H1 (cell line): Measurements from ENCODE around the gene CCDC80. TPM values are rescaled to one million over a fixed set of nuclear protein-coding genes. Genes with fewer than 3 reads are reported as not detected.

ENCODE experiments used
- RAD21 ChIP-seq, 2 experiments: IDR thresholded peaks in 1 of 2; conservative IDR thresholded peaks in 1 of 2; 2 replicates each; pipeline ENCODE4 v1.6.1; 2011; ENCODE audit warnings: low read depth in 2 of 2, low read length in 2 of 2, improper control_type of control experiment in 1 of 2, inconsistent platforms in 1 of 2, mild to moderate bottlenecking in 1 of 2, moderate library complexity in 1 of 2
- polyA plus RNA-seq, 7 experiments: library from polyadenylated mRNA; depleted of rRNA in 3 of 7; stranded (reverse) in 5 of 7; unstranded in 2 of 7; fragments of >200 nt in 5 of 7; fragments of 200-250 nt in 2 of 7; gene quantifications; 1 replicate in 5 of 7; 2 replicates in 1 of 7; 4 replicates in 1 of 7; pipeline versions ENCODE4 v1.2.1 to v1.2.3, GENCODE V29; 2011 to 2013; ENCODE audit warnings: missing spikeins in 2 of 7, mixed read lengths in 2 of 7
- total RNA-seq: library from RNA; stranded (reverse); fragmentation: NEBNext Ultra II Directional; extraction: Animal tissue kit (Norgen Biotek cat#: 25700); gene quantifications from 2 replicates; pipeline ENCODE4 v1.2.1, GENCODE V29; 2021
- TF ChIP-seq, protein P1 (sequence below): IDR thresholded peaks from 2 replicates; pipeline ENCODE4 v1.6.1; 2011; ENCODE audit warnings: low read length, improper control_type of control experiment

CCDC80 gene
- total and polyA plus RNA-seq, 2 of the 8 experiments (the other 6 are each of a cell fraction or from before 2014, with no cell fraction given) = 1.1 to 12.9 TPM

DNA sequence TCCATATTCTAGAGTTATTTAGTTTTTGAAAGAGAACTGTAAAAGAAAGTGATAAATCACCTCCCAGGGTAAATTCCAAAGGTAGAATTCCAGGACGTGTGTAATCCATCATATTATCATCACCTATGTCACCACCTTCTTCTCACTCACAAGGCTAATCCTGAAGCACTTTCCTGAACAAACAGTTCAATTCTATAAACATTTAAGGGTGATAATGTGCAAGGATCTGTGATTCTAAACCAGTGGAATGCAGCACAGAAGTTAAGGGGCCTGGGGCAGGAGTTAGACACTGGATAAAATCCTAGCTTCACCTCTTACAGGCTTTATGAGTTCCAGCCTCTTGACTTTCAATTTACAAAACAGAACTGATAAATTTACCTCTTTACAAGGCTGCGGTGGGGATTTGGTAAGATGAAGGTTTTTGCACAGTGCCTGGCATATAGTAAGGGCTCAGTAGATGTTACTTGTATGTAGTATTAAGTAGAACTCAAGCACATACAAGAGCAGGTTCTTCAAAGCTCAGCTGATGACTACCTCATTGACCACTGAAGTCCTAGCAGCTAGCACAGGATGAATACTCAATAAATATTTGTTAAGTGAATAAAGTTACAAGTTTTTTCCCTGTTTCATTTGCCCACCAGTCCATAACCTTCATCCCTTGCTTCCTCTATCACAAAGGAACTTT is 47.3 kb upstream of the CCDC80 start (continued):
- no peak for TF ChIP-seq RAD21 (IDR thresholded peaks at IDR 0.05 in 1 of 2, conservative IDR thresholded peaks at IDR 0.05 in 1 of 2; ENCODE audit: low read depth in 2 of 2, low read length in 2 of 2)
- TF ChIP-seq, protein P1, sequence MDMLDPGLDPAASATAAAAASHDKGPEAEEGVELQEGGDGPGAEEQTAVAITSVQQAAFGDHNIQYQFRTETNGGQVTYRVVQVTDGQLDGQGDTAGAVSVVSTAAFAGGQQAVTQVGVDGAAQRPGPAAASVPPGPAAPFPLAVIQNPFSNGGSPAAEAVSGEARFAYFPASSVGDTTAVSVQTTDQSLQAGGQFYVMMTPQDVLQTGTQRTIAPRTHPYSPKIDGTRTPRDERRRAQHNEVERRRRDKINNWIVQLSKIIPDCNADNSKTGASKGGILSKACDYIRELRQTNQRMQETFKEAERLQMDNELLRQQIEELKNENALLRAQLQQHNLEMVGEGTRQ = no peak
